K562 (cell line): ENCODE measurements around the gene EEF1A1. TPM values are rescaled to one million over a fixed set of nuclear protein-coding genes. Genes with fewer than 3 reads are reported as not detected.
A peak's percentile ranks its signal among the peaks of the same experiment; 100 is the strongest.

Experiments
- ATF2 ChIP-seq: sonication (generic); formaldehyde crosslinking; IDR thresholded peaks from 2 replicates; pipeline ENCODE4 v1.8.1; 2022; ENCODE audit warnings: missing genetic modification reagents
- ATF7 ChIP-seq: fragments of 450-650 bp; IDR thresholded peaks from 2 replicates; pipeline ENCODE4 v1.7.1; 2014; ENCODE audit warnings: mild to moderate bottlenecking, moderate library complexity
- BRCA1 ChIP-seq, 2 experiments: fragments of 450-650 bp in 1 of 2; sonication (generic) in 1 of 2; formaldehyde crosslinking in 1 of 2; IDR thresholded peaks; 2 replicates each; pipeline versions ENCODE4 v1.5.0 to v1.6.1; 2017 to 2020; ENCODE audit warnings: mild to moderate bottlenecking in 1 of 2, missing genetic modification reagents in 1 of 2
- CAMTA2 ChIP-seq: fragments of 250-450 bp; sonication (Bioruptor Pico); conservative IDR thresholded peaks from 2 replicates; pipeline ENCODE4 v1.5.1; 2022
- CBFB ChIP-seq: sonication (generic); formaldehyde crosslinking; IDR thresholded peaks from 2 replicates; pipeline ENCODE4 v1.4.0; 2020; ENCODE audit warnings: mild to moderate bottlenecking, missing genetic modification reagents
- EP300 ChIP-seq: IDR thresholded peaks from 2 replicates; pipeline ENCODE4 v1.6.1; 2012; ENCODE audit warnings: low read length, improper control_type of control experiment
- FOSL1 ChIP-seq: fragments of 200-800 bp; sonication (Bioruptor generic); conservative IDR thresholded peaks from 2 replicates; pipeline ENCODE4 v1.6.1; 2016; ENCODE audit warnings: missing genetic modification characterization, missing compliant biosample characterization
- HMGN3 ChIP-seq: IDR thresholded peaks from 2 replicates; pipeline ENCODE4 v1.6.1; 2011; ENCODE audit warnings: borderline replicate concordance, low read depth, mild to moderate bottlenecking, mixed read lengths, low read length; ENCODE audit not compliant: insufficient read length; ENCODE audit errors: extremely low read depth
- HNRNPK ChIP-seq: fragments of 200-400 bp; formaldehyde crosslinking; IDR thresholded peaks from one replicate; pipeline ENCODE4 v1.6.1; 2018; ENCODE audit warnings: mild to moderate bottlenecking, low read depth, low read length; ENCODE audit not compliant: poor library complexity, severe bottlenecking
- L3MBTL2 ChIP-seq: fragments of 450-650 bp; IDR thresholded peaks from 2 replicates; pipeline ENCODE4 v1.6.1; 2016; ENCODE audit warnings: mild to moderate bottlenecking, moderate library complexity
- NFIC ChIP-seq: fragments of 450-650 bp; IDR thresholded peaks from 2 replicates; pipeline ENCODE4 v1.6.1; 2017; ENCODE audit warnings: mild to moderate bottlenecking, inconsistent platforms
- NONO ChIP-seq, 2 experiments: fragments of 200-400 bp in 1 of 2; fragments of 450-650 bp in 1 of 2; formaldehyde crosslinking in 1 of 2; IDR thresholded peaks; 2 replicates each; pipeline ENCODE4 v1.6.1; 2017; ENCODE audit warnings: low read depth in 2 of 2, mild to moderate bottlenecking in 2 of 2, moderate library complexity in 2 of 2, low read length in 1 of 2
- PATZ1 ChIP-seq: fragments of 250-450 bp; sonication (Bioruptor Pico); IDR thresholded peaks from 2 replicates; pipeline ENCODE4 v1.5.0; 2020; ENCODE audit warnings: mild to moderate bottlenecking, borderline replicate concordance
- PKNOX1 ChIP-seq: fragments of 450-650 bp; IDR thresholded peaks from 2 replicates; pipeline ENCODE4 v1.6.1; 2016
- PML ChIP-seq: IDR thresholded peaks from 2 replicates; pipeline ENCODE4 v1.6.1; 2012; ENCODE audit warnings: low read length, inconsistent platforms
- RBM15 ChIP-seq: fragments of 200-400 bp; formaldehyde crosslinking; IDR thresholded peaks from 2 replicates; pipeline ENCODE4 v1.6.1; 2018; ENCODE audit warnings: mild to moderate bottlenecking, low read length, moderate library complexity; ENCODE audit not compliant: insufficient read depth
- SMAD4 ChIP-seq: fragments of 250-450 bp; sonication (Bioruptor Pico); conservative IDR thresholded peaks from 2 replicates; pipeline ENCODE4 v1.8.0; 2021; ENCODE audit warnings: inconsistent platforms, mild to moderate bottlenecking, moderate library complexity
- STAG1 ChIP-seq: sonication (generic); formaldehyde crosslinking; IDR thresholded peaks from 2 replicates; pipeline ENCODE4 v1.5.0; 2020; ENCODE audit warnings: missing genetic modification reagents, borderline replicate concordance
- TBL1XR1 ChIP-seq, 2 experiments: IDR thresholded peaks; 2 replicates each; pipeline ENCODE4 v1.6.1; 2012; ENCODE audit warnings: improper control_type of control experiment in 2 of 2, low read length in 2 of 2, mild to moderate bottlenecking in 1 of 2
- TSC22D4 ChIP-seq: fragments of 450-650 bp; IDR thresholded peaks from 2 replicates; pipeline ENCODE4 v1.6.1; 2016; ENCODE audit warnings: missing genetic modification characterization, missing biosample characterization, control low read depth
- ZBTB1 ChIP-seq: sonication (generic); formaldehyde crosslinking; IDR thresholded peaks from 2 replicates; pipeline ENCODE4 v1.8.1; 2023; ENCODE audit warnings: missing genetic modification reagents, low read depth, mild to moderate bottlenecking, borderline replicate concordance
- ZBTB33 ChIP-seq: sonication (generic); formaldehyde crosslinking; IDR thresholded peaks from 2 replicates; pipeline ENCODE4 v1.8.1; 2023; ENCODE audit warnings: mild to moderate bottlenecking, missing genetic modification reagents
- polyA plus RNA-seq, 8 experiments: library from polyadenylated mRNA; depleted of rRNA in 4 of 8; stranded (reverse) in 5 of 8; unstranded in 3 of 8; fragments of >200 nt; fragmentation: Nextera tagmentation in 2 of 8; fragmentation: Illumina TruSeq in 1 of 8; extraction: Ambion mirVana in 2 of 8; extraction: Trizol in 1 of 8; gene quantifications; 2 replicates each; pipeline versions ENCODE4 v1.2.1 to v1.2.3, GENCODE V29; 2011 to 2014; ENCODE audit warnings: inconsistent platforms in 1 of 8, missing spikeins in 1 of 8
- total RNA-seq, 7 experiments: library from RNA; depleted of rRNA in 6 of 7; stranded (reverse); fragments of >200 nt in 6 of 7; fragmentation: Illumina TruSeq in 2 of 7; extraction: Trizol in 2 of 7; gene quantifications; 2 replicates each; pipeline versions ENCODE4 v1.2.1 to v1.2.3, GENCODE V29; 2011 to 2021; ENCODE audit warnings: low replicate concordance in 1 of 7

The EEF1A1 gene
- total and polyA plus RNA-seq, 9 of the 15 experiments (the other 6 are each of a cell fraction or from before 2014, with no cell fraction given), result 6,453 to 17,323 (median 11,082) TPM

- TF ChIP-seq PKNOX1, result no peak
- peak; percentile 70 for TF ChIP-seq ATF7
- TF ChIP-seq BRCA1 (IDR thresholded peaks at IDR 0.05), result no peak
- TF ChIP-seq BRCA1 (CRISPR knock-in tag; IDR thresholded peaks at IDR 0.05), result no peak
- no peak for TF ChIP-seq PATZ1
- no peak for TF ChIP-seq TSC22D4
- TF ChIP-seq HMGN3, result peak; percentile 81
- TF ChIP-seq PML, result peak; percentile 67; the same call in 1 of the 2 replicates
- TF ChIP-seq L3MBTL2, result peak; percentile 88
- no peak for TF ChIP-seq ATF2 (CRISPR knock-in tag)
- peak; percentile 71 for TF ChIP-seq HNRNPK
- peak; percentile 37; the same call in 1 of the 2 replicates for TF ChIP-seq ZBTB33 (CRISPR knock-in tag)
- no peak for TF ChIP-seq STAG1 (CRISPR knock-in tag)
- no peak for TF ChIP-seq ZBTB1
- no peak for TF ChIP-seq EP300
- TF ChIP-seq CBFB (CRISPR knock-in tag), result no peak
- TF ChIP-seq TBL1XR1 (IDR thresholded peaks at IDR 0.05; ENCODE audit: low read length in 2 of 2), result no peak; a peak in 1 of 4 replicates
- TF ChIP-seq RBM15, result no peak
- TF ChIP-seq SMAD4 (CRISPR knock-in tag), result no peak; the same call in 1 of the 2 replicates
- no peak for TF ChIP-seq FOSL1 (tag)
- peak; percentile 92 for TF ChIP-seq NFIC
- TF ChIP-seq CAMTA2 (CRISPR knock-in tag), result no peak
- peak in 1 of 2 experiments; percentile 51; a peak in 1 of 4 replicates for TF ChIP-seq NONO (IDR thresholded peaks at IDR 0.05; ENCODE audit: low read depth in 2 of 2, low read length in 1 of 2)
Measured at GRCh38 chr6:73523434-73524123, 2.7 kb upstream of the EEF1A1 start (continued).
